Measurements from ENCODE around the gene ZMAT3. TPM values are rescaled to one million over a fixed set of nuclear protein-coding genes. Genes with fewer than 3 reads are reported as not detected.
"Not testable (repeated sequence)": the region's sequence is repeated elsewhere in the genome, so short reads cannot be mapped to it uniquely, and the experiment has no call there.

Gene ZMAT3, protein sequence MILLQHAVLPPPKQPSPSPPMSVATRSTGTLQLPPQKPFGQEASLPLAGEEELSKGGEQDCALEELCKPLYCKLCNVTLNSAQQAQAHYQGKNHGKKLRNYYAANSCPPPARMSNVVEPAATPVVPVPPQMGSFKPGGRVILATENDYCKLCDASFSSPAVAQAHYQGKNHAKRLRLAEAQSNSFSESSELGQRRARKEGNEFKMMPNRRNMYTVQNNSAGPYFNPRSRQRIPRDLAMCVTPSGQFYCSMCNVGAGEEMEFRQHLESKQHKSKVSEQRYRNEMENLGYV
- total RNA-seq: 47.4 to 51.1 TPM (median 48.0 TPM) in 3 replicates

GRCh38 chr3:179071323-179072099, at the start of gene ZMAT3:
TSS of gene ZMAT3 (minus strand) at chr3:179071809. CDS start at chr3:179067752, 4,057 bp downstream.
- peak within 1 kb of the TSS; percentile 98 for H3K4me3 Mint-ChIP-seq
- peaks cover 29% of the 10 kb centered on the region for H3K4me1 Mint-ChIP-seq
- no peaks in the 10 kb centered on the region for H3K27me3 Mint-ChIP-seq (ENCODE audit: low read depth)
- H3K27ac Mint-ChIP-seq: peak within 1 kb of the TSS; percentile 94
- no peaks in the 10 kb centered on the region for H3K9me3 Mint-ChIP-seq
- peak; percentile 72 to 88 for DNase-seq (ENCODE audit: low spot score in 2 of 2, unreplicated experiment in 2 of 2)
- TF ChIP-seq, protein P1, sequence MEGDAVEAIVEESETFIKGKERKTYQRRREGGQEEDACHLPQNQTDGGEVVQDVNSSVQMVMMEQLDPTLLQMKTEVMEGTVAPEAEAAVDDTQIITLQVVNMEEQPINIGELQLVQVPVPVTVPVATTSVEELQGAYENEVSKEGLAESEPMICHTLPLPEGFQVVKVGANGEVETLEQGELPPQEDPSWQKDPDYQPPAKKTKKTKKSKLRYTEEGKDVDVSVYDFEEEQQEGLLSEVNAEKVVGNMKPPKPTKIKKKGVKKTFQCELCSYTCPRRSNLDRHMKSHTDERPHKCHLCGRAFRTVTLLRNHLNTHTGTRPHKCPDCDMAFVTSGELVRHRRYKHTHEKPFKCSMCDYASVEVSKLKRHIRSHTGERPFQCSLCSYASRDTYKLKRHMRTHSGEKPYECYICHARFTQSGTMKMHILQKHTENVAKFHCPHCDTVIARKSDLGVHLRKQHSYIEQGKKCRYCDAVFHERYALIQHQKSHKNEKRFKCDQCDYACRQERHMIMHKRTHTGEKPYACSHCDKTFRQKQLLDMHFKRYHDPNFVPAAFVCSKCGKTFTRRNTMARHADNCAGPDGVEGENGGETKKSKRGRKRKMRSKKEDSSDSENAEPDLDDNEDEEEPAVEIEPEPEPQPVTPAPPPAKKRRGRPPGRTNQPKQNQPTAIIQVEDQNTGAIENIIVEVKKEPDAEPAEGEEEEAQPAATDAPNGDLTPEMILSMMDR (IDR thresholded peaks at IDR 0.05; ENCODE audit: unreplicated experiment): no peak
- H3K36me3 Mint-ChIP-seq: peaks cover 13% of the 10 kb centered on the region

- H3K4me3 Mint-ChIP-seq: no peak overlapping the region
- H3K9me3 Mint-ChIP-seq: peaks cover 22% of the 10 kb centered on the region
- no peak overlapping the region for H3K27ac Mint-ChIP-seq
- TF ChIP-seq, protein P1 (IDR thresholded peaks at IDR 0.05; ENCODE audit: unreplicated experiment): no peak
- no peak for DNase-seq (ENCODE audit: low spot score in 2 of 2, unreplicated experiment in 2 of 2)
- no peaks in the 10 kb centered on the region for H3K27me3 Mint-ChIP-seq (ENCODE audit: low read depth)
- H3K4me1 Mint-ChIP-seq: peaks cover 10% of the 10 kb centered on the region
- H3K36me3 Mint-ChIP-seq: peaks cover 5% of the 10 kb centered on the region
Observed at GRCh38 chr3:179116816-179117215, 45.2 kb upstream of the ZMAT3 start.

DNA sequence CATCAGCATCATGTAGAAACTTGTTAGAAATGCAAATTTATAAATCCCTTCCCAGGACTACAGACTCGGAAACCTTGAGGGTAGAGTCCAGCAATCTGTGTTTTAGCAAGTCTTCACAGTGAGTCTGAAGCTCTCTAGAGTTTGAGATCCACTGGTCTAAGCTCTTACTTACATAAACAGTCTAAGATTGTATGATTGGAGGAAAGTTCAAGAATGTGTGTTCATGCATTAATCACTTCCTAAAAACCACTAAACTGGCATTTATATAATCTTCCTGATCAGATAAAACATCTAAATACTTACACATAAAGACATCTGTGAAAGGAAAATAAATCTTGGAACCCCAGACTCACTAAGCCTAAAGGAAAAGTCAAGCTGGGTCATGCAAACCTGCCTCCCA, 43.8 kb upstream of the ZMAT3 start:
- not testable (repeated sequence) for H3K27ac Mint-ChIP-seq; DNase-seq (ENCODE audit: low spot score in 2 of 2, unreplicated experiment in 2 of 2); H3K36me3 Mint-ChIP-seq; H3K4me3 Mint-ChIP-seq; H3K27me3 Mint-ChIP-seq (ENCODE audit: low read depth)
- H3K9me3 Mint-ChIP-seq: peaks cover 25% of the 10 kb centered on the region
- H3K4me1 Mint-ChIP-seq: peaks cover 10% of the 10 kb centered on the region

DNA sequence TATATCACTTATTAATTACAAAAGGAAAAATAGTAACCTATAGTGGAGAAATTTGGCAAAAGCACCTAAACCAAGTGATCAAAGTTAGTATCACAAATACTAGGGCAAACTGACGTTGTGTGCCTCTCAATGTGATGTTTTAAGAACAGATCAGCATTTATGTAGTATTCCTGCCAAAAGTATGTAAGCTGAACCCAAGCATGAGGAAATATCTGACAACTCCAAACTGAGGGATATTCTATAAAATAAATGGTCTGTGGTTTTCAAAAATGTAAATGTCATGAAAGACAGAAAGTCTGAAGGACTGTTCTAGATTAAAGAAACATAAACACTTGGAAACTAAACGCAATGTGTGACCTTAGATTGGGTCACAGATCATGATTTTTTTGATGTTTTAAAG, 42.3 kb upstream of the ZMAT3 start:
- no peak for DNase-seq (ENCODE audit: low spot score in 2 of 2, unreplicated experiment in 2 of 2)
- TF ChIP-seq, protein P1 (IDR thresholded peaks at IDR 0.05; ENCODE audit: unreplicated experiment): no peak
- peaks cover 2% of the 10 kb centered on the region for H3K36me3 Mint-ChIP-seq
- H3K9me3 Mint-ChIP-seq: peaks cover 26% of the 10 kb centered on the region
- no peak overlapping the region for H3K4me3 Mint-ChIP-seq
- no peak overlapping the region for H3K27ac Mint-ChIP-seq
- peaks cover 10% of the 10 kb centered on the region for H3K4me1 Mint-ChIP-seq
- no peaks in the 10 kb centered on the region for H3K27me3 Mint-ChIP-seq (ENCODE audit: low read depth)

- Mint-ChIP-seq H3K36me3 (no peaks in the 10 kb centered on the region), H3K4me3 (no peak overlapping the region), H3K4me1 (no peaks in the 10 kb centered on the region), H3K27me3 (ENCODE audit: low read depth) (no peaks in the 10 kb centered on the region), H3K9me3 (peaks cover 19% of the 10 kb centered on the region), H3K27ac (no peak overlapping the region)
- TF ChIP-seq, protein P1 (IDR thresholded peaks at IDR 0.05; ENCODE audit: unreplicated experiment): no peak
- DNase-seq (ENCODE audit: low spot score in 2 of 2, unreplicated experiment in 2 of 2): no peak
Observed at GRCh38 chr3:179108086-179108485, 36.5 kb upstream of the ZMAT3 start.

GRCh38 chr3:179107617-179108016, 36.0 kb upstream of the ZMAT3 start:
- no peak overlapping the region for H3K4me3 Mint-ChIP-seq
- no peaks in the 10 kb centered on the region for H3K36me3 Mint-ChIP-seq
- H3K9me3 Mint-ChIP-seq: peaks cover 15% of the 10 kb centered on the region
- TF ChIP-seq, protein P1 (IDR thresholded peaks at IDR 0.05; ENCODE audit: unreplicated experiment): no peak
- no peak overlapping the region for H3K27ac Mint-ChIP-seq
- no peaks in the 10 kb centered on the region for H3K4me1 Mint-ChIP-seq
- DNase-seq (ENCODE audit: low spot score in 2 of 2, unreplicated experiment in 2 of 2): no peak
- no peaks in the 10 kb centered on the region for H3K27me3 Mint-ChIP-seq (ENCODE audit: low read depth)

Measured in mesothelial cell of epicardium (in vitro differentiated cells).